Bone marrow (tissue), 2 donors: ENCODE results near the gene ARHGAP22.

Source experiments
- DNase-seq, 2 donors: peaks; one replicate each; lab custom pipeline; 2025; lab: John Stamatoyannopoulos, UW

The ARHGAP22 gene

GRCh38 chr10:48533540-48533939 is 71.3 kb downstream of the ARHGAP22 start:
- DNase-seq, result no peak

- DNase-seq, result no peak
Observed at GRCh38 chr10:48531486-48531885, 73.4 kb downstream of the ARHGAP22 start.

GRCh38 chr10:48529331-48529730 is 75.5 kb downstream of the ARHGAP22 start:
- DNase-seq, result no peak

- DNase-seq, result no peak
Observed at GRCh38 chr10:48527756-48528155, 77.1 kb downstream of the ARHGAP22 start.

- no peak for DNase-seq
Observed at GRCh38 chr10:48526846-48527505, 77.9 kb downstream of the ARHGAP22 start.

- DNase-seq, result no peak
Observed at GRCh38 chr10:48526011-48526821, 78.7 kb downstream of the ARHGAP22 start.

GRCh38 chr10:48525113-48525512 is 79.8 kb downstream of the ARHGAP22 start:
- DNase-seq, result no peak

GRCh38 chr10:48523820-48524758 is 80.8 kb downstream of the ARHGAP22 start:
- no peak for DNase-seq

- DNase-seq, result no peak
Observed at GRCh38 chr10:48523212-48523819, 81.6 kb downstream of the ARHGAP22 start.

- DNase-seq, result no peak
Observed at GRCh38 chr10:48522011-48522765, 82.7 kb downstream of the ARHGAP22 start.

GRCh38 chr10:48520594-48520993 is 84.3 kb downstream of the ARHGAP22 start:
- DNase-seq, result no peak

- no peak for DNase-seq
Observed at GRCh38 chr10:48520184-48520506, 84.7 kb downstream of the ARHGAP22 start.

- no peak for DNase-seq
Observed at GRCh38 chr10:48519481-48520183, 85.2 kb downstream of the ARHGAP22 start.

GRCh38 chr10:48518986-48519385 is 85.9 kb downstream of the ARHGAP22 start:
- no peak for DNase-seq

GRCh38 chr10:48517911-48518811 is 86.7 kb downstream of the ARHGAP22 start:
- peak in 1 of 2 donors; percentile 12 for DNase-seq

- no peak for DNase-seq
Observed at GRCh38 chr10:48517482-48517881, 87.4 kb downstream of the ARHGAP22 start.

GRCh38 chr10:48516911-48517310 is 88.0 kb downstream of the ARHGAP22 start:
- no peak for DNase-seq

GRCh38 chr10:48514916-48515315 is 90.0 kb downstream of the ARHGAP22 start:
- DNase-seq, result no peak

- no peak for DNase-seq
Observed at GRCh38 chr10:48514255-48514654, 90.6 kb downstream of the ARHGAP22 start.

GRCh38 chr10:48512861-48513260 is 92.0 kb downstream of the ARHGAP22 start:
- DNase-seq, result no peak
